T1000 (cell line): ENCODE measurements around the gene LY6G6F.

Experiments used
- DNase-seq: peaks from one replicate; lab custom pipeline; 2025; ENCODE audit warnings: mixed read lengths; lab: John Stamatoyannopoulos, UW

Gene LY6G6F

DNA sequence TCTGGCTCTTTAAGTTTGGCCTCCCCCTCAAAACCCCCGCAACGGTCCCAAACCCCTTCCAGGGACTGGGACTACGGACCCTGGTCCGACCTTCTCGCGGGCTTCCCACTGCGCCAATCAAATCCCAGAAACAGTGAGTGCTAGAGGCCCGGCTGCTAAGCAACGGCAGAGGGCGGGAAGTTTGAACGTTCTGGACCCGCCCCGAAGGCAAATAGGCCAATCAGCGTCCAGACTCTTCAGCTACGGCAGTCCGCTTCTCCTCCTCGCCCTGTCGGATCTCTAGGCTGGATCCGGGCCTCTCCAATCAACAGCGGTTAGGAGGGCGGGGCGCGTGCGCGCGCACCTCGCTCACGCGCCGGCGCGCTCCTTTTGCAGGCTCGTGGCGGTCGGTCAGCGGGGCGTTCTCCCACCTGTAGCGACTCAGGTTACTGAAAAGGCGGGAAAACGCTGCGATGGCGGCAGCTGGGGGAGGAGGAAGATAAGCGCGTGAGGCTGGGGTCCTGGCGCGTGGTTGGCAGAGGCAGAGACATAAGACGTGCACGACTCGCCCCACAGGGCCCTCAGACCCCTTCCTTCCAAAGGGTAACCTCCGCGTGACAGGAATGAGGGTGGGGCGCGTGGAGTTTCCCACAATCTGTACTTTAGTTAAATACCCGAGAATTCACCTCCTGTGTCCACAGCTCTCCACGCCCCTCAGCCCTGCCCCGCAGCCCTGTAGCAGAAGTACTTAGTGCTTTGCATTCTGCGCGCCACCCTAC is 33.2 kb downstream of the LY6G6F start, which contains the start of gene MSH5:
MSH5 (plus strand) TSS at position 367 of the 758 bp plus-strand sequence. CDS start 462 bp downstream, outside the sequence.
- peak; percentile 98 for DNase-seq

DNA sequence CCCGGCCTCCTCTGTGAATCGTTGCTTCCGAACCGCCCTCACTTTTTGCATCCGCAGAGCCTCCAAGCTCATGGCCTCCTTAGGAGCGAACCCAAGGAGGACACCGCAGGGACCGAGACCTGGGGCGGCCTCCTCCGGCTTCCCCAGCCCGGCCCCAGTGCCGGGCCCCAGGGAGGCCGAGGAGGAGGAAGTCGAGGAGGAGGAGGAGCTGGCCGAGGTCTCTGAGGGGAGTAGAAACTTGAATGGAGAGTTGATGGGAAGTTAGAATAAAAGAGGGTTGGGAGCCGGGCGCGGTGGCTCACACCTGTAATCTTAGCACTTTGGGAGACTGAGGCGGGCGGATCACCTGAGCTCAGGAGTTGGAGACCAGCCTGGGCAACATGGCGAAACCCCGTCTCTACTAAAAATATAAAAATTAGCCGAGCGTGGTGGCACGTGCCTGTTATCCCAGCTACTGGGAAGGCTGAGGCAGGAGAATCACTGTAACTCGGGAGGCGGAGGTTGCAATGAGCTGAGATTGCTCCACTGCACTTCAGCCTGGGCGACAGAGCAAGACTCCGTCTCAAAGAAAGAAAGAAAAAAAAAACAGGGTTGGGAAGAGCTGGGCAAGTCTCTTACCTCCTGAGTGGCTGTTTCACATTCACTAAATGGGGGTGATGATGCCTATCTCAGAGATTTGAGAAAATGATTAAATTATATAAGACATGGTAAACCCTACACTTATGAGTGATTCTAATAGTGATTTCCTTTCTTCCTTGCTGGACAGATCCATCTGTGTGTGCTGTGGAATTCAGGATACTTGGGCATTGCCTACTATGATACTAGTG is 33.9 kb downstream of the LY6G6F start:
- no peak for DNase-seq

DNA sequence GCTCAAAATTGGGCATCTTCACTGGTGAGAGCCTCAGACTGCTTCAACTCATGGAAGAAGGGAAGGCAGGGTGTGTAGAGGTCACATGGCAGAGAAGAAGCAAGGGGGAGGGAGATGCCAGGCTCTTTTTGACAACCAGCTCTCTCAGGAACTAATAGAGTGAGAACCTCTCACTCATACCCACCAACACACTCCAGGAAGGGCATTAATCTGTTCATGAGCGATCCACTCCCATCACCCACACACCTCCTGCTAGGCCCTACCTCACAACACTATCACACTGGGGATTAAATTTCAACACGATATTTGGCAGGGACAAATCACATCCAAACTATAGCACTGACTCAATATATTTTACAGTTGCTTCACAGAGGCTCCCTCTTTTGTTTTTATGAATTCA is 35.1 kb downstream of the LY6G6F start:
- DNase-seq, result no peak

DNA sequence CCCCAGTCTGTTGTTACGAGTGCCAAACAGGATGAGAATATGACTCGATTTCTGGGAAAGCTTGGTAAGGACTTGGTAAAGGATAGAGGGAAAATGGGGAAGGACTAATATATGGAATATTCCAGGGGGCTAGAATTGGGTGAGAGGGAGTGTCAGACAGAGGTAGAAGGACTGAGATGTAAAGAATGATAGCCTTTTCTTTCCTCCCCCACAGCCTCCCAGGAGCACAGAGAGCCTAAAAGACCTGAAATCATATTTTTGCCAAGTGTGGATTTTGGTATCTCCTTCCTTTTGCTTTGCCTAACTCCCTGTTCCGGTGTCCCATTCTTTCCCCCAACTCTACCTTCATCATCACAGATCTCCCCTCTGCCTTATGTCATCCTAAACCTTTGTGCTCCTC is 36.2 kb downstream of the LY6G6F start:
- DNase-seq, result no peak

DNA sequence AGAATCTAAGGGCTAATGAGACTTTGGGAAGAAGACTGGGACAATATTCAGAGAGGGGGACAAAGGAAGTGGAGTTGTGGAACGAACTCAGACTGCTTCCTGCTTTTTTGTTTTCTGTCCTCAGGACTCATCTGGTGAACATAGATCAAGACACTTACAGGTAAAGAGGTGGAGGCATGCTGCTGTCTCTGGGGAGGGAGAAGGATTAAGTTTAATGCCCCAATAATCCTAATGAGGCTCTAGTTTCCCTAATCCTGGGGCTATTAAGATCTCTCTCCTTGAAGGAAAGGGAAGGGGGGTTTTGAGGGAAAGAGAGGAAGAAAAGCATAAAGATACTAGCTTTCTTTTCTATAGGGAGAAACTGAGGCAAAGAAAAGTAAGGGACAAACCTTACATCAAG is 37.8 kb downstream of the LY6G6F start:
- DNase-seq, result no peak

DNA sequence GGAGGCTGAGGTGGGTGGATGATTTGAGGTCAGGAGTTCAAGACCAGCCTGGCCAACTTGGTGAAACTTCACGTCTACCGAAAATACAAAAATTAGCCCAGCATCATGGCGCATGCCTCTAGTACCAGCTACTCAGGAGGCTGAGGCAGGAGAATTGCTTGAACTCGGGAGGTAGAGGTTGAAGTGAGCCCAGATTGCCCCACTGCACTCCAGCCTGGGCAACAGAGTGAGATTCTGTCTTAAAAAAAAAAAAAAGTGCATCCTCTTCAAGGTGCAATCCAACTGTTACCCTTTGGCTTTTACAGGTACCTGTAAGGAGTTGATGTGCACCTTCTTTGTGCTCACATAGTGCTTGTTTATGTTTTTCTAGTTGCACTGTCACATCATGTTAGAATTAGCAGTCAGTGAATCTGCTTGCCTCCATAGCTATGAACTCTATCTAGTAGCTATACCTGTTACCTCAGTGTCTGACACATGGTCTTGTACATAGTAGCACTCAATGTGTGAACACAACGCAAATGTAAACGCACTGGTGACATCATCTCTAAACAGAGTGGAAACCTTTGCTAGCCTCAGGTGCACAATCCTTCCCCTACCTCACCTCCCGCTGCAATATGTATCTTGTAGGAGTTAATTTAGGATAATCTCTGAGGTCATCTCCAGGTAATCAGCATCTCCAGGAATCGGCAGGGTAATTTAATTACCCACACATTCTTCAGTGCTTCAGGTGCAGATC is 42.8 kb downstream of the LY6G6F start:
- no peak for DNase-seq

DNA sequence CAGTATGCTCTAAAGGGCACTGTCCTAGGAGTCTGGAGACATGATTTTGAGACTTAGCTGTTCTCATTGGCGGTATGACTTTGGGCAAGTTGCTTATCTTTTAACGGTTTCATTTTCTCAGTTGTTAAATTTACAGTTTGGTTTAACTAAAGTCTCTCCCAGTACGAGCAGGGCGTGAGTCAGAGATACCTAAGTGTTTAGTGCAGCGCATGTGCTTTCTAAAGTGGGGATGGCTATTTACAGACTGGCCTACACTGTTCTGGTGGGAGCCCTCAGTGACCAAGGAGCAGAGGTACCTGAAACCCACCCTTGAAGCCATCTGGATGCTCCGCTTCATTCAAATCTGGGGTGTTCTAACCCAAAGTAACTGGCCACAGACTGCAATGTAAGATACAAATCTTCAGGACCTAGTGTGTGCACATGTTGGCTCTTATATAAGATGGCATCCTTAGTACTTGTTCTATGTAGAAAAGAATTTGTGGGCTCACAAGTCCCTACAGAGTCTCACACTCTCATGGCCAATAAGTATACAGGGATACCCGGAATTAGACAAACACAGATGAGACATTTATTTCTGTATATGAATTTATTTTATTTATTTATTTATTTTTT is 43.9 kb downstream of the LY6G6F start:
- DNase-seq, result no peak

DNA sequence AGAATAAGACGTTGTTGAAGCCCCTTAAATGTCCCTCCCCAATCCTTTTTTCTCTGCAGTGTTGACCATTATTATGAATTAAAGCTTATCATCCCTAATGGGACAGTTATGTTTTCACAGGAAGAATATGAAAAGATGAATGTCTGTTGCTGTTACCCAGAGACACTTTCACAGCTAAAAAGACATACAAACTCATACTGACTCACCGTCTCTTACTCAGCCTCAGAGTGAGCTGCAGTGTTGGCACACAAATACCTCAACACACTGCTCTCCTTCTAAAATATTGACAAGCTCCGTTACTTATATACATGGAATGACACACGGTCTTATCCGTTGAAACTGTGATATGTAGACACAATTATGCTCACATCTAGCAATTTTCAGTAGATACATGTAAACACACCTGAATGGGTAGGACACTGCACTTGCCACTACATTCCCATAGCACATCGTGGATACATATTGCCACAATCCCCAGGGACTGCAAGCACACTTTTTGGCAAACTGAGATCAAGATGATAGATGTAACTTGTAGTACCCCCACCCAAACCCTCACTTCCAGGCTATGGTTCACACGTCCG is 46.2 kb downstream of the LY6G6F start:
- DNase-seq, result no peak

DNA sequence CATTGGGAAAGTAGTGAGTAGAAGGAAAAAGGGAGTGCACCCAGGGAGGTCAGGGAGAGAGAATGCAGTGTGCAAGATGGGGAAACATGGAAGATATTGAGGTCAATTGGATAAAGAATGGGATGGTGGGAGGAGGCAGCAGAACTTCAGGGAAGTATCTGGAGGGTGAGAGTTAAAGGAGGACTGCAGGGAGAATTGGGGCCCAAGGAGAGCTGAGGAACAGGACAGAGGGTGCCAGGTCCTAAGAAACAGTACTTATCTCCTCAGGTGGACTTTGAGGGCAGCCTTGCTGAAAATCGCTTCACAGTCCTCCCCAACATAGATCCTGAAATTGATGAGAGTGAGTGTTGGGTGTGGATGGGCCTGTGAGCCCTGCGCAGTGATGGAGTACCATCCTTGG is 51.6 kb downstream of the LY6G6F start:
- no peak for DNase-seq
